ENCODE data around the gene TMTC1.
"Not testable (repeated sequence)": the region's sequence is repeated elsewhere in the genome, so short reads cannot be mapped to it uniquely, and the experiment has no call there.

Gene TMTC1

DNA sequence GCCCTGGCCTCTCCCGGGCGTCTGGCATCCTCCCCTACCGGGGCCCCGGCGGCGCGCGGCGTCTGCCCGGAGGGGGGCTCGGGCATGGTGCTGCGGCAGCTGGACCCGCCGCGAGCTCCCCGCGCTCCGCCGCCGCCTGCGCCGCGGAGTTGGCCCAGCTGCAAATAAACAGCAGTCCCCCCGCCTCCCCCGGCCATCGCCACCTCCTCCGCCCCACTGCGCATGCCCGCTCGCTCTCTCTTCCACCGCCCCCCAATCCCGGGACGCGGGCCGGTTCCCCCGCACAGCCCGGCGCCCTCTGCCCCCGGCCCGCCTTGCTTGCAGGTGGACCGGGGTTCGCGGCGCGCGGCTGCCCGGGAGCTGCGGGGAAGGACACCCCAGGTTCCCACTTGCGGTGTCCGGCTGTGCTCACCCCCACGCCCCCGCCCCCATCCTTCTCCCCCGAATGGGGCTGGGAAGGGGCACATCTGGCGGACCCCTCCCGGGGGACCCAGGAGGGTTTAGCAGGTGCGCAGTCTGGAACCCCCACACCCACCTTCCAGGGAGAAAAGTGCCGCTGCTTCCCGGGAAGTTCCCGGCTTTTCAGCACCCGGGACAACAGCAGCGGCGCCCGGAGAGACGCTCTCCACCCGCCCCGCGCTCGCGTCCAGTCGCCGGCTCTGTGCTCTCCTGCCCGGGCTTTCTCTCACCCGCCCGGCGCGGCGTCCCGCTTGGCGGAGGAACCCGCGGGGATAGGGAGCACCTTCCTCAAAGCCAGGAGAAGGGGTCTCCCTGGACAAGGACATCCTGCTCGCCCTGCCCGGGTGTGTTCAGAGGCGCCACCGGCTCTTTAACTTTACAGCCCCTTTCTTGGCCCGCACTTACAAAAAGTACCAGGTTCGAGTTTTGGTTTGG lies at the start of gene TMTC1:
TMTC1 (minus strand) TSS at position 170 of the 894 bp plus-strand sequence. CDS start 191 bp downstream, outside the sequence.
- Histone ChIP-seq H3K27ac (ENCODE audit: low read depth, low read length) (peak within 1 kb of the TSS; percentile 20), H3K9ac (ENCODE audit: low read depth in 1 of 2, low read length in 2 of 2) (peak within 1 kb of the TSS in 1 of 2 donors; percentile 10)

GRCh38 chr12:29831173-29831572 lies 47.4 kb upstream of the TMTC1 start:
- no peaks in the 10 kb centered on the region for H3K36me3 ChIP-seq (ENCODE audit: control insufficient read depth in 1 of 2, insufficient read depth in 2 of 2, low read length in 2 of 2)
- H3K27ac ChIP-seq (ENCODE audit: low read depth, low read length), result no peak overlapping the region
- H3K27me3 ChIP-seq (ENCODE audit: control insufficient read depth in 1 of 2, insufficient read depth in 2 of 2, low read length in 2 of 2), result no peaks in the 10 kb centered on the region
- no peak overlapping the region for H3K4me3 ChIP-seq (ENCODE audit: low read depth in 1 of 2, low read length in 2 of 2)
- H3K9me3 ChIP-seq (ENCODE audit: control insufficient read depth in 1 of 2, low read length in 2 of 2), result peaks cover 8 to 14% of the 10 kb centered on the region in 2 donors
- no peak overlapping the region for H3K9ac ChIP-seq (ENCODE audit: low read depth in 1 of 2, low read length in 2 of 2)
- no peaks in the 10 kb centered on the region for H3K4me1 ChIP-seq (ENCODE audit: control insufficient read depth in 1 of 2, insufficient read depth in 2 of 2, low read length in 2 of 2)

More for the DNA sequence above, at the start of gene TMTC1:
- Histone ChIP-seq H3K27me3 (ENCODE audit: control insufficient read depth in 1 of 2, insufficient read depth in 2 of 2, low read length in 2 of 2) (peaks cover 18 to 29% of the 10 kb centered on the region in 2 donors), H3K4me3 (ENCODE audit: low read depth in 1 of 2, low read length in 2 of 2) (peak within 1 kb of the TSS; percentile 60 to 65), H3K4me1 (ENCODE audit: control insufficient read depth in 1 of 2, insufficient read depth in 2 of 2, low read length in 2 of 2) (no peaks in the 10 kb centered on the region), H3K9me3 (ENCODE audit: control insufficient read depth in 1 of 2, low read length in 2 of 2) (no peaks in the 10 kb centered on the region), H3K36me3 (ENCODE audit: control insufficient read depth in 1 of 2, insufficient read depth in 2 of 2, low read length in 2 of 2) (no peaks in the 10 kb centered on the region)

GRCh38 chr12:29830391-29830790 lies 46.6 kb upstream of the TMTC1 start:
- H3K4me1 ChIP-seq (ENCODE audit: control insufficient read depth in 1 of 2, insufficient read depth in 2 of 2, low read length in 2 of 2), result no peaks in the 10 kb centered on the region
- no peaks in the 10 kb centered on the region for H3K36me3 ChIP-seq (ENCODE audit: control insufficient read depth in 1 of 2, insufficient read depth in 2 of 2, low read length in 2 of 2)
- H3K27ac ChIP-seq (ENCODE audit: low read depth, low read length), result no peak overlapping the region
- no peaks in the 10 kb centered on the region for H3K27me3 ChIP-seq (ENCODE audit: control insufficient read depth in 1 of 2, insufficient read depth in 2 of 2, low read length in 2 of 2)
- peaks cover 8 to 14% of the 10 kb centered on the region in 2 donors for H3K9me3 ChIP-seq (ENCODE audit: control insufficient read depth in 1 of 2, low read length in 2 of 2)
- H3K9ac ChIP-seq (ENCODE audit: low read depth in 1 of 2, low read length in 2 of 2), result no peak overlapping the region
- no peak overlapping the region for H3K4me3 ChIP-seq (ENCODE audit: low read depth in 1 of 2, low read length in 2 of 2)

DNA sequence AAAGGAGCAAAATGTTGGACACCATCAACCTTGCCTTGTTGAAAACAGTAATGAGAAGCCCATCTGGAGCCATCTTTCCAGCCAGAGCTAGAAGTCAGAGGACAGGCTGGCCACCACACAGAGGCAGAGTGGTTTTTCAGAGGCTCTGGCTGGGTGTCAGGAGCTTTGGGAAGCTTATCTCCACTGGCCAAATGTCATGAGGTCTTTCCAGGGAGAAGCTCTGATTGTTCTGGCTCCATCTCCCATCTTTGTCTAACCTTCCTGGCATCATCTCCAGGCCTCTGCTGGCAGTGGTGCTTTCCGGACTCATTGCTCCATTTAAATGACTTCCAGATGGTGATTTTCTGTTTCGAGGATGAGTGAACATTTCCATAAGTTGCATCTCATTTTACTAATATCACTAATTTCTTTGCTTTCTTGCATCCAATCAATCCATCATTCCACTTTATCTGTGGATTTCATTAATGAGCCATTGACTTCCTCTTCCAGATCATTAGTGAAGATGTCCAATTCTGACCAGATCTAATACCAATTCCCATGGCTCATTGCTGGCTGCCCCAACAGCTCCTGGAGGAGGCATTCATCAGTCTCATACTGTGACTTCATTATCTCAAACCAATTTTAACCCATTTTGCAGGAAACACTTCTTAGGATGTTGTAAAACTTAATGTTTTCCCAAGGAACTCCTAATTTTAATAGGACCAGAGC lies 35.3 kb upstream of the TMTC1 start:
- Histone ChIP-seq H3K36me3 (ENCODE audit: control insufficient read depth in 1 of 2, insufficient read depth in 2 of 2, low read length in 2 of 2) (no peaks in the 10 kb centered on the region), H3K9ac (ENCODE audit: low read depth in 1 of 2, low read length in 2 of 2) (no peak overlapping the region), H3K4me1 (ENCODE audit: control insufficient read depth in 1 of 2, insufficient read depth in 2 of 2, low read length in 2 of 2) (no peaks in the 10 kb centered on the region), H3K27ac (ENCODE audit: low read depth, low read length) (no peak overlapping the region), H3K9me3 (ENCODE audit: control insufficient read depth in 1 of 2, low read length in 2 of 2) (no peaks in the 10 kb centered on the region), H3K27me3 (ENCODE audit: control insufficient read depth in 1 of 2, insufficient read depth in 2 of 2, low read length in 2 of 2) (no peaks in the 10 kb centered on the region), H3K4me3 (ENCODE audit: low read depth in 1 of 2, low read length in 2 of 2) (no peak overlapping the region)

DNA sequence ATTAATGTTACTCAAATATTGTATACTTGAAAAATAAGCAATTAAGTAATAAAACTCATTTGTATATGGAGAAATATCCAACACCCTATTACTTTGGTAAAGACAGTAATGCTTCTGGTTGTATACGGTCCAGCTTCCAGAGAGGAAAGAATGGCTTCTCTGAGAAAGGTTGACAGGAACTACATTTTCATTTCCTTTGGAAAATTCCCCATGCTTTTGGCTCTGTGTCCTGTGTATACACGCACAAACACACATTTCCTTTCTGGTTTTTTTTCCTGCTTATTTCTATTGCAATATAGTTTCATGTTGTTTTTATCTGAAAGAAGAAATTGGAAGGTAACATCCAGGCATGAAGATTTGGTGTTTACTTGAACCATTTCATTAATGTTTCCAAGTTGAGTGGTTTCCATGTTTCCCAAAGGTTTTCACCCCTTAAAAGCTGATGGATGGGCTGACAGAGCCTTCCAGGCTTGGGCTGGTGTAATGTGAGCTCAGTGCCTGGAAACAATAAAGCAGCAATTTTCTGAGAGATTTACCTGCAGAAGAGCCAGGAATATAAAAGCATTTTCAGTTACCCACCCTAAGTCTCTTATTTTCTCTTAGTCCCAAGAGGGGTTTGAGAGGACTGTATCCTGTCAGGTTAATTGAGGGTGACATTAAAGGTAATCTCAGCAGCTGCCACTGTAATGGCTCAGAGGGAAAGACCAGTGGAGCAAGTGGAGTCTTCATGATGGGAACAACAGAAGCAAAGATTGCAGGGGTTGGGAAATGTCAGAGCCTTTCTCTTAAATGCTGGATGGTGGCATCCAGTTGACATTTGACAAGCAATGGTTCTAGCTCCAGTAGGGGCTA lies 33.4 kb upstream of the TMTC1 start:
- Histone ChIP-seq H3K9me3 (ENCODE audit: control insufficient read depth in 1 of 2, low read length in 2 of 2) (no peaks in the 10 kb centered on the region), H3K36me3 (ENCODE audit: control insufficient read depth in 1 of 2, insufficient read depth in 2 of 2, low read length in 2 of 2) (no peaks in the 10 kb centered on the region), H3K4me1 (ENCODE audit: control insufficient read depth in 1 of 2, insufficient read depth in 2 of 2, low read length in 2 of 2) (no peaks in the 10 kb centered on the region), H3K27me3 (ENCODE audit: control insufficient read depth in 1 of 2, insufficient read depth in 2 of 2, low read length in 2 of 2) (no peaks in the 10 kb centered on the region), H3K9ac (ENCODE audit: low read depth in 1 of 2, low read length in 2 of 2) (no peak overlapping the region), H3K4me3 (ENCODE audit: low read depth in 1 of 2, low read length in 2 of 2) (no peak overlapping the region), H3K27ac (ENCODE audit: low read depth, low read length) (no peak overlapping the region)

DNA sequence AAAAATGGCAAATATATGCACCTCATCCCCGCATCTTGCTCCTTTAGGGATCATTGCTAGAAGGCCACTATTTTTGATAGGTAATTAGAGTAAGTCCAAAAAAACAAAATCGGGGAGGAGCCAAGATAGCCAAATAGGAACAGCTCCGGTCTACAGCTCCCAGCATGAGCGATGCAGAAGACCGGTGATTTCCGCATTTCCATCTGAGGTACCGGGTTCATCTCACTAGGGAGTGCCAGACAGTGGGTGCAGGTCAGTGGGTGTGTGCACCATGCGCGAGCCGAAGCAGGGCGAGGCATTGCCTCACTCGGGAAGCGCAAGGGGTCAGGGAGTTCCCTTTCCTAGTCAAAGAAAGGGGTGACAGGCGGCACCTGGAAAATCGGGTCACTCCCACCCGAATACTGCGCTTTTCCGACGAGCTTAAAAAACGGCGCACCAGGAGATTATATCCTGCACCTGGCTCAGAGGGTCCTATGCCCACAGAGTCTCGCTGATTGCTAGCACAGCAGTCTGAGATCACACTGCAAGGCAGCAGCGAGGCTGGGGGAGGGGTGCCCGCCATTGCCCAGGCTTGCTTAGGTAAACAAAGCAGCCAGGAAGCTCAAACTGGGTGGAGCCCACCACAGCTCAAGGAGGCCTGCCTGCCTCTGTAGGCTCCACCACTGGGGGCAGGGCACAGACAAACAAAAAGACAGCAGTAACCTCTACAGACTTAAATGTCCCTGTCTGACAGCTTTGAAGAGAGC lies 26.0 kb upstream of the TMTC1 start:
- H3K9me3 ChIP-seq (ENCODE audit: control insufficient read depth in 1 of 2, low read length in 2 of 2); H3K27ac ChIP-seq (ENCODE audit: low read depth, low read length); H3K27me3 ChIP-seq (ENCODE audit: control insufficient read depth in 1 of 2, insufficient read depth in 2 of 2, low read length in 2 of 2); H3K36me3 ChIP-seq (ENCODE audit: control insufficient read depth in 1 of 2, insufficient read depth in 2 of 2, low read length in 2 of 2); H3K9ac ChIP-seq (ENCODE audit: low read depth in 1 of 2, low read length in 2 of 2); H3K4me3 ChIP-seq (ENCODE audit: low read depth in 1 of 2, low read length in 2 of 2); H3K4me1 ChIP-seq (ENCODE audit: control insufficient read depth in 1 of 2, insufficient read depth in 2 of 2, low read length in 2 of 2): not testable (repeated sequence)

- Histone ChIP-seq H3K27me3 (ENCODE audit: control insufficient read depth in 1 of 2, insufficient read depth in 2 of 2, low read length in 2 of 2) (no peaks in the 10 kb centered on the region), H3K27ac (ENCODE audit: low read depth, low read length) (no peak overlapping the region), H3K4me3 (ENCODE audit: low read depth in 1 of 2, low read length in 2 of 2) (no peak overlapping the region), H3K36me3 (ENCODE audit: control insufficient read depth in 1 of 2, insufficient read depth in 2 of 2, low read length in 2 of 2) (no peaks in the 10 kb centered on the region), H3K9me3 (ENCODE audit: control insufficient read depth in 1 of 2, low read length in 2 of 2) (no peaks in the 10 kb centered on the region), H3K9ac (ENCODE audit: low read depth in 1 of 2, low read length in 2 of 2) (no peak overlapping the region), H3K4me1 (ENCODE audit: control insufficient read depth in 1 of 2, insufficient read depth in 2 of 2, low read length in 2 of 2) (no peaks in the 10 kb centered on the region)
Observed at GRCh38 chr12:29807129-29807528, 23.4 kb upstream of the TMTC1 start.

DNA sequence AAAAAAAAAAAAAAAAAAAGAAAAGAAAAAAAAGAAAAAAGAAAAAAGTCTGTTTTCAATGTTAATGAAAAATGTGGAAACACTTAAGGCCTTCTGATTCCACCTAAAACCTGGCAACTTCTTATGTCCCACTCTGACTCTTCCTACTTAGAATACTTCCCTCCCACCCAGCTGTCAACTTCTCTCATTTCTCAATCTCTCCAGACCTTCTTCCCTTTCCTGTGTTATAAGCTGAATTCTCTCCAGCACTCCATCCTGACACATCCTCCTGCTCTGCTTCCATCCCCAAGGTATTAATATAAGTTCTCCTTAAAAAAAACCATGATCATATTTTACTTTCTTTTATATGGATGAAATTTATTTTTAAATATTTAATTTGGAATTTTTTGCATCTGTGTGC lies 20.3 kb upstream of the TMTC1 start:
- H3K27me3 ChIP-seq (ENCODE audit: control insufficient read depth in 1 of 2, insufficient read depth in 2 of 2, low read length in 2 of 2), result no peaks in the 10 kb centered on the region
- H3K4me3 ChIP-seq (ENCODE audit: low read depth in 1 of 2, low read length in 2 of 2), result no peak overlapping the region
- H3K27ac ChIP-seq (ENCODE audit: low read depth, low read length), result no peak overlapping the region
- H3K9ac ChIP-seq (ENCODE audit: low read depth in 1 of 2, low read length in 2 of 2), result no peak overlapping the region
- no peaks in the 10 kb centered on the region for H3K36me3 ChIP-seq (ENCODE audit: control insufficient read depth in 1 of 2, insufficient read depth in 2 of 2, low read length in 2 of 2)
- H3K9me3 ChIP-seq (ENCODE audit: control insufficient read depth in 1 of 2, low read length in 2 of 2), result no peaks in the 10 kb centered on the region
- no peaks in the 10 kb centered on the region for H3K4me1 ChIP-seq (ENCODE audit: control insufficient read depth in 1 of 2, insufficient read depth in 2 of 2, low read length in 2 of 2)

GRCh38 chr12:29799591-29799990 lies 15.8 kb upstream of the TMTC1 start:
- Histone ChIP-seq H3K4me1 (ENCODE audit: control insufficient read depth in 1 of 2, insufficient read depth in 2 of 2, low read length in 2 of 2) (no peaks in the 10 kb centered on the region), H3K27me3 (ENCODE audit: control insufficient read depth in 1 of 2, insufficient read depth in 2 of 2, low read length in 2 of 2) (no peaks in the 10 kb centered on the region), H3K27ac (ENCODE audit: low read depth, low read length) (no peak overlapping the region), H3K9me3 (ENCODE audit: control insufficient read depth in 1 of 2, low read length in 2 of 2) (no peaks in the 10 kb centered on the region), H3K36me3 (ENCODE audit: control insufficient read depth in 1 of 2, insufficient read depth in 2 of 2, low read length in 2 of 2) (no peaks in the 10 kb centered on the region), H3K9ac (ENCODE audit: low read depth in 1 of 2, low read length in 2 of 2) (no peak overlapping the region), H3K4me3 (ENCODE audit: low read depth in 1 of 2, low read length in 2 of 2) (no peak overlapping the region)

All from duodenal mucosa (tissue), 2 donors.